GM19351 (cell line): Measurements from ENCODE around the gene SHCBP1L.

Experiments
- ATAC-seq: cut with Tn5 transposase; IDR thresholded peaks from one replicate; pipeline ENCODE4 v1.9.1; 2021; ENCODE audit warnings: mild to moderate bottlenecking, moderate library complexity; ENCODE audit not compliant: unreplicated experiment

The SHCBP1L gene

DNA sequence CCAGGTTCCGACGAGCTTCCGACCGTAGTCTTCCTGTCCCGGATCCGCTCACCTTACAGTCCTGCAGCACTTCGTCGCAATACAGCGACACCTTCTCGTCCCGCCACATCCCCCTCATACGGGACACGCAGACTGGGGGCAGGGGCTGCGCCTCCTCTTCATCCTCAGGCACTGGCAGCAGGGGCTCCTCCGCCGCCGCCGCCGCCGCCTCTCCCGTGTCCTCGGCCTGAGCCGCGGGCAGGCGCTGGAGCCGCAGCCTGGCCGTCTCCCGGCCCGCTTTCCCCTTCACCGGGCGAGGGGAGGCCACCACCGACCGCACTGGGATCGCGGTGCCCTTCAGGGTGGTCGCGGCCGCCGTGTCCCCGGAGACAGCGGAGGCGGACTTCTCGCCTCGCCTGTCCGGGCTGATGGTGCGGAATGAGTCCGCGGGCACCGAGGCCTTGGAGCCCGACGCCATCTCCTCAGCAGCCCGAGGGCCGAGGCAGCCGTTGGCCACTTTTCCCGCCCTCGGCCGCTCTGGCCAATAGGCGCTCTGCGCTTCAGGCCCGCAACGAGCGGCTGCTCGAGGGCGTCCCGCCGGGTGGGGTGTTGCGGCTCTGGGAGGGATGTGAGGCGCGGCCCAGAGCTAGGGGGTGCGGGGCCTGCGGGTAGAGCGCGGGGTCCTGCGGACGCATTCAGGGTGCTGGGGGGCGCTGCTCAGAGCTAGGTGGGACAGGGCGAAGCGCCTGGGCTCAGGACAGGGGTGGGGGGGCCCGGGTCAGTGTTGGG, at the start of gene SHCBP1L:
Gene SHCBP1L (minus strand): TSS at position 490 of the 768 bp plus-strand sequence. CDS start 33 bp downstream, at position 457.
- no peak for ATAC-seq

DNA sequence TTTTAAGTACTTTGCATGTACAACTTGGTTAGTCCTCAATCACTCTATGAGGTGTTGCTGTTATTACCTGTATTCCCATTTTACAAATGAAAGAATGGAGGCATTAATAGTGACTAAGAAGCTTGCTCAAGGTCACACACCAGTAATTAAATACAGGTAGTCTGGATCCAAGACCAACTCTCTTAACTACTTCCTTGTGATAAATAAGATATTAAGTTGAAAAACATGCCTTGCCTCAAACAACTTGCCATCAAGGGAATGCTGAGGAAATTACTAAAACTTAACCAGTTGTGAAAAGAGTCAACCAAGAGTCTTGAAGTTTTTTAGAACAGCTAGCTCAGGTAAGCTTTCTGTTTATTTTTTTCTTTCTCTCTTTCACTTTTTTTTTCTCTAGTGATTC, 49.3 kb upstream of the SHCBP1L start:
- ATAC-seq = no peak

DNA sequence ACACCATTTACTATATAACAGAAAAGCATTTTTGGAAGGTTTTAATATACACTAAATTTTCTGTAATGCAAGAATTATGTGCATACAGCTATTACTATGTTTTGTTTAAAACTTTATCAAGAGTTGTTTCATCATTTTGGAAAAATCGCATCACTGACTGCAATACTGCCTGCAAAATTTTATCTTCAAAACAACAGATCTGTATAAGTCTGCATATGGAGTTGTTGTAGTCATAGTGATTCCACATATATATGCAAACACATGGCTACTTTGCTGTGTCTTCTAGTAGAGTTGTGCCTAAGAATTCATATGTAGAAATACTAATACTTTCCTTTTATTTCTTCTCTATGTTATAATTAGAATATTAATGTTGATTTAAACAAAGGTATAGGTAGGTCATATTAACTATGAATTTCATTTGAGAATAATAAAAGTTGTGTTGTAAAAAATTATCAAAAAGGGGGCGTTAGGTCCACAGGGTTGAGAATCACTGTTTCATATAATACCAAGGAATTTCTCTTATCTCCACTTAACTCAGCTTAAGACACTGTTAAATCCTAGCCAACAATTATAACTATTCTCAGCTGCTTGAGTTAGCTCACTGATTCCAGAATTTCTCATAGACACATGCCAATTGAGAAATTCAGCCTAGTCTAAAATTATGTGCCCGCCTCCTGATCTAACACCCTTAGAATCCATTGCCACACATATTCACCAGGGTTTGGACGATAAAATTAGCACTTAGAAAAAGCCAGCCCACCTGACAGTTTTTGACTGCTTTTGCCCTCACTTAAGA, 47.4 kb upstream of the SHCBP1L start:
- ATAC-seq = no peak

DNA sequence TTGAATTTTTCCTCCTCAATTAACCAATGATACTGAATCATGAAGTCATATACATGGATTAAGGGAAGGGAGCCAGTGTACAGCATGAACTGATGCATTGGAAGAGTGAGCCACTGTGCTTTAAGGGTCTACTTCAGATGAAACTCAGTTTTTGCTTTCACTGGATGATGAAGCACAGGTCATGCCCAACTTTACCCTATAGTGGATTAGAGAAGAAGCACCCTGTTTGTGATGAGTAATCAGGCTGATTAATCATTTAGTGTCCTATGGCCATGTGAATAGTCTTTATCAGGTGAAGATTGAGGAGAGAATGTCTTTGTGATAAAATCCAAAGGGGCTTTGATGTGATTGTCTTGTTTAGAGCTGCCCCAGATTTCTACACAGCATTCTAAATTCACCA, 45.5 kb upstream of the SHCBP1L start:
- no peak for ATAC-seq

DNA sequence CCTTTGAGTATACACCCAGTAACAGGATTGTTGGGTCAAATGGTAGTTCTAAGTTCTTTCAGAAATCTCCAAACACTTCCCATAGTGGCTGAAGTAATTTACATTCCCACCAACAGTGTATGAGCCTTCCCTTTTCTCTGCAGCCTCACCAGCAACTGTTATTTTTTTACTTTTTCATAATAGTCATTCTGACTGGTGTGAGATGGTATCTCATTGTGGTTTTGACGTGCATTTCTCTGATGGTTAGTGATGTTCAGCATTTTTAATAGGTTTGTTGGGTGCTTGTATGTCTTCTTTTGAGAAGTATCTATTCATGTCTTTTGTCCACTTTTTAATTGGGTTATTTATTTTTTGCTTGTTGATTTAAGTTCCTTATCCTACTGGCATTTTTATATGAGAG, 43.9 kb upstream of the SHCBP1L start:
- ATAC-seq = no peak

DNA sequence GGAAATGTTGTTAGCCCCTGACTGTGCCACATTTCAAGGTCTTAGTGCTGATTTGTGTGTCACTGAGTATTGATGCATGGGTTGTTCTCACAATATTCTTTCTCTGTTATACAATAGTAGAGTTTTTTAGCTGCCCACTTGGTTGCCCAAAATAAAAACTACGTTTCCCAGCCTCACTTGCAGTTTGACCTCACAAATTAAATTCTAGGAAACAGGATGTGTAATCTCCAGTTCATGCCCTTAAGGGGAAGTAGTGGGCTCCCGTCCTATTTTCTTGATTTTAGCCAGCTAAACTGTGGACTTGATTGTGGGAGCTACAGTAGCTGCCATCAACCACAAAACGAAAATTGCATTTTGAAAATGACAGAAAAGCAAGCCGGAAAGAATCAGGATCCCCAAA, 42.9 kb upstream of the SHCBP1L start:
- no peak for ATAC-seq

DNA sequence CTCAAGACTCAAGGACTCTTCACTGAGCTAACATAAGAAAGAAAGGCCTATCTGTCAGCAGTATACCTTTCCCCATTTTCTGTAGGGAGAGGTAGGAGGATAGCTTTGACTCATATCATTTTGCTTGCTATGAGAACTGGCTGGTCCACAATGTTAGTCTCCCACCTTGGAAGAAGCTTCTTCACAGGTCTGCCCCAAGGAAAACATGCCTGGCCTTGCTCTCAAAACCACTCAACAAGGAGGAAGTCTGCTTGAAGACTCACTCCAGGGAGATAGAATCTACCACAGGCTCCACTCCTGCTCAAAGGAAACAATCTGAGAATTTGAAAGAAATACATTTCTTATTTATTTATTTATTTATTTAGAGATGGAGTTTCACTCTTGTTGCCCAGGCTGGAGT, 40.8 kb upstream of the SHCBP1L start:
- no peak for ATAC-seq

DNA sequence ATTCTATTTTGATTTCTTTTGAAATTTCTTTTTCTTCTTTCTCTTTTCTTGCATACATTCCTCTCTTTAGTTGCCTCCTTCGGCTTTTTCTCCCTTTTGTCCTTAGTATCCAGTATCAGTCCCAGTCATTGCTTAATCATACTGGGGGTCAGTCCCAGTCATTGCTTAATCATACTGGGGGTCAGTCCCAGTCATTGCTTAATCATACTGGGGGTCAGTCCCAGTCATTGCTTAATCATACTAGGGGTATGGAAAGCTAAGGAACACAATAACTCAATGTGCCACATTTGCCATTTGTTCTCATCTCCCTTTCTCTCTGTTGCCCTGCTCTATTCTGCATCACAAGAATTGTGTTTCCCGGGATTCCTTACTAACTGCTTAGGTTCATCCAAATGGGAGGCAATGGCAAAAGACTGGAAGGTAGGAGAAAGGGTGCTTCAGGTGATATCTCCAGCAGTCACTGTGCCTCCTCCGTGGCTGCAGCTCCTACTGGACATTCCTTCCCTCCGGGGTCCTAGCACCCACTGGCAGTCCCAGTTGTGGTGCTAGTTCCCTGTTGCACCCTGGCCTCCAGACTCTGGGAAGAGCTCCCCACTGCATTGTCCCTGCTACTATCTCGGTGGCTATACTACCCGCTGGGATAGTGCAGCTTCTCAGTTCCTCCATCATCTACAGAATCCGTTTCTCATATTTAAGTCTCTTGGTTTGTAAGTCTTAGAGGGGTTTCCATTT, 37.6 kb upstream of the SHCBP1L start:
- no peak for ATAC-seq

DNA sequence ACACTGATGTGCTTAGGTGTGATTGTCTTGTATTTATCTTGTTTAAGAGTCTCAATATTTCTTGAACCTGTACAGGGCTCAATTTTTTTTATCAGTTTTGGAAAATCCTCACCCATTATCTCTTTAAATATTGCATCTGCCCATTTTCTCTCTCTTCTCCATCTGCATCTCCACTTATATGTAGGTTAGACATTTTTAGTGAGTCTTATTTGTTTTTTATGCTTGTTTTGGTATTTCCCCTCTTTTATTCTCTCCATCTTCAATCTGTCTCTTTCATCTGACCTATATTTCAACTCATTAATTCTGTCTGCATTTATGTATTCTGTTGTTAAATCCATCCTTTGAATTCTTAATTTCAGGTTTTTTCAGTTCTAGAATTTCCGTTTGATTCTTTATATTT, 32.9 kb upstream of the SHCBP1L start:
- ATAC-seq = no peak

DNA sequence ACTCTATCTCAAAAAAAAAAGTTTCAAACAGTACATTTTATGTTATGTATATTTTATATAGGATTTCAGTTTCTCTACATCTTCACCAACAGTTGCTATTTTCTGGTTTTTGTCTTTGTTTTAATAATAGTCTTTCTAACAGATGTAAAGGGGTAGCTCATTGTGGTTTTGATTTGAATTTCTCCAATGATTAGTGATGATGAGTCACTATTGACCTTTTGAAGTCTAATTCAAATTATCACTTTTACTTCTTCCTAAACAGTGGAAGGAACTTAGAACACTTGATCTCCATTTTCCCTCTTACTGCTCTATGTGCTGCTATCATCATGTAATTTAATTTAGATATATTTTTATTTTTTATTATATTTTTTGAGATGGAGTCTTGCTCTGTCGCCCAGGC, 31.7 kb upstream of the SHCBP1L start:
- no peak for ATAC-seq

DNA sequence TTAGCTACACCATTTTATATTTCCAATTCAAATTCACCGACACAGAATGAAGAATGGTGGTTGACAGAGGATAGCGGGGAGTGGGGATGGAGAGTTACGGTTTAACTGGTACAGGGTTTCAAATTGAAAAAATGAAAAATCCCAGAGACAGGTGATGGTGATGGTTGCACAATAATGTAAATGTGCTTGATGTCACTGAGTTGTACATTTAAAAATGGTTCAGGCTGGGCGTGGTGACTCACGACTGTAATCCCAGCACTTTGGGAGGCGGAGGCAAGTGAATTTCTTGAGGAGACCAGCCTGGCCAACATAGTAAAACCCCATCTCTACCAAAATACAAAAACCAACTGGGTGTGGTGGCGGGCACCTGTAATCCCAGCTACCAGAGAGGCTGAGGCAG, 31.2 kb upstream of the SHCBP1L start:
- no peak for ATAC-seq

DNA sequence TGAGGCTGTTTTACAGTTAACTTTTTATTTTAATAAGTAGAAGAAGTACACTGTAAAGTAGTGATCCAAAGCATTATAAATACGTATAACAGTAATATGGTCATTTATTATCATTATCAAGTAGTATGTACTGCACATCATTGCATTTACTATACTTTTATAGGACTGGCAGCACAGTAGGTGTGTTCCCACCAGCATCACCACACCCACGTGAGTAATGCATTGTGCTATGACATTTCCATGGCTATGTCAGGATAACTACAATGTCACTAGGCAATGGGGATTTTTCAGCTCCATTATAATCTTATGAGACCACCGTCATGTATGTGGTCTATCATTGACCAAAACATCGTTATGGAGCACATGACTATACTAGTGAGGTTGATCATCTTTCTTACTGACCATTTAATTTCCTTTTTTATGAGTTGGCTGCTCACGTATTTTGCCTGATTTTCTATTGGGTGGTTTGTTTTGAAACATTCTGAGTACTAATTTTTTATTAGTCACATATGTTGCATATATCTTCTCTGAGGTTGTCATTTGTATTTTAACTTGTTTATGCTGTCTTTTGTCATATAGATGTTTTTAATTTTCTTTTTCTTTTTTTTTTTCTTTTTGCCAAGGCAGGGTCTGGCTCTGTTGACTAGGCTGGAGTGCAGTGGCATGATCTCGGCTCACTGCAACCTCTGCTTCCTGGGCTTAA, 25.3 kb upstream of the SHCBP1L start:
- no peak for ATAC-seq

DNA sequence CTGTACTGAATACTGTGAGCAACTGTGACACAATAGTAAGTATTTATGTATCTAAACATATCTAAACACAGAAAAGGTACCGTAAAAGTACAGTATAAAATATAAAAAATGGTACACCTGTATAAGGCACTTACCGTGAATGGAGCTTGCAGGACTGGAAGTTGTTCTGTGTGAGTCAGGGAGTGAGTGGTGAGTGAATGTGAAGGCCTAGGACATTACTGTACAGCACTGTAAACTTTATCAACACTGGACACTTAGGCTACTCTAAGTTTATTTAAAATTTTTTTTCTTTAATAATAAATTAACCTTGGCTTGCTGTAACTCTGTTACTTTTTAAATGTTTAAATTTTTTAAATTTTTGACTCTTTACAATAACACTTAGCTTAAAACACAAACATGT, 24.5 kb upstream of the SHCBP1L start:
- no peak for ATAC-seq

DNA sequence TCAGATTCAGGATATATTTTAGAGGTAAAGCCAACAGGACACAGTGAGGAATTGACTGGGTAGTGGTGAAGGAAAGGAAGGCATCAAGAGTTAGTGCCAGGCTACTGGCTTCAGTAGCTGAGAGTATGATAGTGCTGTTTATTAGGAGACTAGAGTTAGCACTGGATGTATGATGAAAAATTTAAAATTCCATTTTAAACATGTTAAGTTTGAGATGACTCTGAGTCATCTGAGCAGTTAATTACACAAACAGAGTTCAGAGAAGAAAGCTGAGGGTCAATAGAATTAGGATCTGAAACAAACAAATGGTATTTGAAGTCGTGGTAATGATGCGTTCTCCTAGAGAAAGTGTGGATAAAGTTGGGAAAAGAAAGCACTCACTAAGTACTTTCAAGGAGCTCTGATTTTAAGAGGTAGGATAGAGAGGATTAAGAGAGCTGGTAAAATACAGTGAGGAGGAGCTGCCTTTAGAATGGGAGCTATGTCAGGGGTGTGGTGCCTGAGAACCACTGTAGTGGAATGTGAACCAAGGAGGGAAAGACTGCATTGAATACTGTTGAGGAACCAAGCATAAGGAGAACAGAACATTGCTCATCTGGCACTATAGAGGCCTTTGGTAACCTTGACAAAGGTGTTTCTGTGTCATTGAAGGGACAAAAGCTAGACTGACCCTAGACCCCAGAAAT, 21.7 kb upstream of the SHCBP1L start:
- no peak for ATAC-seq

DNA sequence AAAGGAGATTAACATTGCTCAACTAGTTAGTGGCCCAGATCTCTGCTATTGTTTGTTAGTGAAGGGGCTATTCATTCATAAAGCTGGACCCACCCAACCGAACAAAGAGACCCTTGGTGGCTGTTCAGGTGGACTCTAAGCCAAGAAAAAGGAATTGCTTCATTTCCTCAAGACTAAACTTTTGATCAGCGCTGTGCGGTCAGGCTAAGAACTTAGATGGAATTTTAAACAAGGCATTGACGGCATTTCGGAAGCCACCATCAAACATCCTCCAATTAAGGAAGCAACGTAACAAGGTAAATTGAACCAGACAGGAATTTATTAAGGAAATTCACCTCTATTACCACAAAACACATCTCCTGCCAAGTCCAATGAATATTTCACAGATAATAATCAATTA, 19.9 kb upstream of the SHCBP1L start:
- ATAC-seq = no peak

DNA sequence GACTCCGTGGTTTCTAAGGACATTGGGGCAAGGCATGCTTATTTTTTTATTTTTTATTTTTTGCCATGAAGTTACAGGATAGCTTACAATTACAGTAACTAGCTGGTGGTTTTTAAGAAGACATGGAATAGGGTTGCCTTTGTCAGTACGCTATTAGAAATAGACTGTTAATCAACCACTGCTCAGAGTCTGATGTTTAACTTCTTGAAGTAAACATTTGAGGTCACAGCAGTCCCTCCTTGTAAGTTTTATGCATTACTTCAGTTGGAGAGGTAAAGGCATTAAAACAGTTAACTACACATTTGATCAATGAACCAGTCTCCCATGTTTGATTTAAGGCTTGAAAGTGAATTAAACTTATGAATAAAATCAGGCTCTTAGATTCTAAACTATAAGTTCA, 19.3 kb upstream of the SHCBP1L start:
- no peak for ATAC-seq

DNA sequence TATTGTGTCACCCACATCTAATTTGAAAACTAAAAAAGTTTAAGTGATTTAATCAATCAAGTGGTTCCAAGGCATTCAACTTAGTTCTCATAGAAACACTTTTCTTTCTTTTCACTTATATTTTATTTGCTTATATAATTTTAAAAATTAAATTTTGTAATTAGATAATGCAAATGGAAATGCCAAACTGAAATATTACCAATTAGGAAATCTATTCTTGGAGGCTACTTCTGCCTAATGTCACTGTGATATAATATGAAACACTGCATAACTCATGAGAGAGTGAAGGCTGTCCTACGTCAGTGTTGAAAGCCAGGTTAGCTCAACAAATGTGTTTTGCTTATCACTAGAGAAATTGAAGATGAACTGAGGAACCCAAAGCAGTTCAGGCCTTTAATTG, 18.3 kb upstream of the SHCBP1L start:
- no peak for ATAC-seq

DNA sequence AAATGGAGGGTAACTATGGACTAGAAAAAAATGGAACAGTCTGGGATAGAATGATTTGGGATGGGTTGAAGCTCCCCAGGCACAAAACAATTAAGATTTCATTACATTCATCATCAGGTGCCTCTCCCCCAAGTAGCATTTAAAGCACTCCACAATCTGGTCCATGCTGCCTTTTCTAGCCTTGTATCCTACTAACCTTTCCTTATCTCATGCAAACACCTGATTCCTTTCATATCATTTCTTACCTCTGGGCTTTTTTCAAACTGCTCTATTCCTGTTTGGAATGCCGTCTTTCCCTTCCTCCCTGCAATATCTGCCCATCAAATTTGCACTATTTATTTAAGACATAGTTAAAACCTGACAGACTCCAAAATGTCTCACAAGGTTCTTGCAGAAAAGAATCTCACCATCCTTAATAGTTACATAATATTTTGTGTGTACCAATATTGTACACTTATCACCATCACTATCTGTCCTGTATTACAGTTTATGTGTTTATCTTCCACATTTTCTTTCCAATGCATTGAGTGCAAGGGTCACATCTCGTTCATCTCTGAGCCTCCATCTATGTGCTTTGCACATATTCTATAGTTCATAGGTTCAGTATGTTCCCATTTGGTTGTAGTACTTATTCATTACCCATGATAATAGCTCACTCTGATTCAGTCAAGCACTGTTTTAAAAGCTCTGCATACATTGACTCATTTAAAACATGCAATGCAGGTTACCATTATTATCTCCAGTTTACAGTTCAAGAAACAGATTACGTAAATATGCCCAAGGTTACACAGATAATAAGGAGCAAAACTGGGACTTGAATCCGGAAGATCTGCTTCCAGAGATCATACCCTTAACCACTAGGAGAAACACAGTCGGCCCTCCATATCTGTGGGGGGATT, 16.1 kb upstream of the SHCBP1L start:
- ATAC-seq = no peak

DNA sequence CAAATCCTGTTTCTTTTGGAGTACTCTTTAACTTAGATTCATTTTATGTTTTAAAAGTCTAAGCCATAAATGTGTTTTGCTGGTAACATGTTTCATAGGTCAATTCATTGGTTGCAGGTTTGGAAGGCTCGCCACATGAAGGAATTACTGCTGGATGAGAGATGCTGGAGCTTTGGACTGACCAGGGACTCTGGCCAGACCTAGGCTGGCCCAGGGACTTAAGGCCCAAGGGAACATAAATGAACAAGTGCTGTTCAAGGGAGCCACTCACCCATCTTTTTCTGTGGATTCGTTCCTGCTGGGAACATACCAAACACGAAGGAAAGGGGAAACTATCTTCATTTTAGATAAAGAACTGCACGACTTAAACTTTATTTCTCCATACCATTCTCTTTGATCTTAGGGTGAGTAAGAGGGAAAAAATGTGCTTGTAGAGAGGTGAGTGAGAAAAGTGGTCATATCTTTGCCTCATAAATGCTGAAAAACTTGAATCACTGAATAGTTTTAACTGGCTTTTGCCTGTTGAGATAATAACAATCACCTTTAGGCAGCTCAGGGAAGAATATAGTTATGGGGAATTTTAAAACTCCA, 15.3 kb upstream of the SHCBP1L start:
- ATAC-seq = no peak
